ENCODE results near the gene DDX59. TPM values are rescaled to one million over a fixed set of nuclear protein-coding genes. Genes with fewer than 3 reads are reported as not detected.

The DDX59 gene
- total RNA-seq, 4 donors from 2014 or later = 18.9 to 30.2 (median 23.5) TPM

DNA sequence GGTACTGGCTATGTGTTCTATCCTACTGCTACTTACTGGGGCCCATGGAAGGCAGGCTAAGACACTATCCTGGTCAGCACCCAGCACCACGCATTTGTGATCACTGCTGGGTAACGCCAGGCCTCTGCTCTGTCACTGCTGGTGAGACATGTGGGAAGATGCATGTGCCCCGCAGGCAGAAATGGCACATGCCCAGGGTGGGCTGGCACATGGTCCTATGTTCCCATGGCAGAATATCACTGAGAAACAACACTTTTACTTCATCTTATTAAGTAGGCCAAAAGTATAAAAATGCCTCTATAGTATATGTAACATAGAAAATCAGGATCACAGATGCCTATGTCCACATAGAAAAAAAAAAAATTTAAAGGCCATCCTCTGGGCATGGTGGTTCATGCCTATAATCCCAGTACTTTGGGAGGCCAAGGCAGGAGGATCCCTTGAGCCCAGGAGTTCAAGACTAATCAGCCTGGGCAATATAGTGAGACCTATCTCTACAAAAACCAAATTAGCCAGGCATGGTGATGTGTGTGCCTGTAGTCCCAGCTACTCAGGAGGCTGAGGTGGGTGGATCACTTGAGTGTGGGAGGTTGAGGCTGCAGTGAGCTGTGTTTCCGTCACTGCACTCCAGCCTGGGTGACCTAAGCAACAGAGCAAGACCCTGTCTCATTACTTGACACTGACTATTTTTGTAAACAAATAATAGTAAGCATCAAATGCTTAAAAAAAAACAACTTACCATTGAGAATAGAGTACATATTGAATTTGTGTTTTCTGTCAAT is 11.5 kb downstream of the DDX59 start:
- TF ChIP-seq, protein P1, sequence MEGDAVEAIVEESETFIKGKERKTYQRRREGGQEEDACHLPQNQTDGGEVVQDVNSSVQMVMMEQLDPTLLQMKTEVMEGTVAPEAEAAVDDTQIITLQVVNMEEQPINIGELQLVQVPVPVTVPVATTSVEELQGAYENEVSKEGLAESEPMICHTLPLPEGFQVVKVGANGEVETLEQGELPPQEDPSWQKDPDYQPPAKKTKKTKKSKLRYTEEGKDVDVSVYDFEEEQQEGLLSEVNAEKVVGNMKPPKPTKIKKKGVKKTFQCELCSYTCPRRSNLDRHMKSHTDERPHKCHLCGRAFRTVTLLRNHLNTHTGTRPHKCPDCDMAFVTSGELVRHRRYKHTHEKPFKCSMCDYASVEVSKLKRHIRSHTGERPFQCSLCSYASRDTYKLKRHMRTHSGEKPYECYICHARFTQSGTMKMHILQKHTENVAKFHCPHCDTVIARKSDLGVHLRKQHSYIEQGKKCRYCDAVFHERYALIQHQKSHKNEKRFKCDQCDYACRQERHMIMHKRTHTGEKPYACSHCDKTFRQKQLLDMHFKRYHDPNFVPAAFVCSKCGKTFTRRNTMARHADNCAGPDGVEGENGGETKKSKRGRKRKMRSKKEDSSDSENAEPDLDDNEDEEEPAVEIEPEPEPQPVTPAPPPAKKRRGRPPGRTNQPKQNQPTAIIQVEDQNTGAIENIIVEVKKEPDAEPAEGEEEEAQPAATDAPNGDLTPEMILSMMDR (IDR thresholded peaks at IDR 0.05; ENCODE audit: low read depth) = no peak

DNA sequence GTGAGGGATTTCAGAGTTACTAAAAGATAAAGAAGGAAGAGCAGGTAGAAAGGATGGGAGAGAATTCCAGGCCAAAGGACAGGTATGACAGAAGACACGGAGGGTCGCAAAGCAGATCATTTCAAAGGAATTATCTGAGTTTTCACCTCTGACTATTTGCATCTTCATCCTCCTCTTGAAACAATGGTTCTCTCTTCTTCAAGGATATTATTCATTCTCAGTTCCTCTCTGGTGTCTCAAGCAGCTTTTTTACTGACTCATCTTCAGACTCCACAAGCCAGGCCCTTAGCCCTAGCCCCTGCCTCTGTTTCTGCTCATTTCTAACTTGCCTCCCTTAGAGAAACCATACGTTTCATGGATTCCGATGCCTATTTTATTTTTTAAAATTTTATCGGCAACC is 15.0 kb downstream of the DDX59 start:
- TF ChIP-seq, protein P1 (IDR thresholded peaks at IDR 0.05; ENCODE audit: low read depth) = no peak

DNA sequence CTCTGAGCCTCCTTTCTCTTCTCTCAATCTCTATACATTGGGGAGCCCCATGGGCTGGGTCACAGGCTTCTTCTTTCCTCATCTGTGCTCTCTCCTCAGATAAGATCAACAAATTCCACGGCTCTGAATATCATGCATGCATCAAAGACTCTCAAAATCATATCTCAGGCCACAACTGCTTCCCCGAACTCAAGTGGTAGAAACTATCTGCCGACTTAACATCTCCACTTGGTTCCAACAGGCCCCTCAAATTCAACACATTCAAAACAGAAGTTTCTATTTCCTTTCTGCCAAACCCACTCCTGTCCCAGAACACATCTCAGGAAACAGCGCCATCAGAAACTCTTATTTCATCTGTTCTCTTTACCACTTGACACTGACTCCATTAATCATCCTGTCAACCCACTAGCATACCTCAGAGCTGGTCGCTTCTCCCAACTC is 16.7 kb downstream of the DDX59 start:
- TF ChIP-seq, protein P1 (IDR thresholded peaks at IDR 0.05; ENCODE audit: low read depth) = no peak

DNA sequence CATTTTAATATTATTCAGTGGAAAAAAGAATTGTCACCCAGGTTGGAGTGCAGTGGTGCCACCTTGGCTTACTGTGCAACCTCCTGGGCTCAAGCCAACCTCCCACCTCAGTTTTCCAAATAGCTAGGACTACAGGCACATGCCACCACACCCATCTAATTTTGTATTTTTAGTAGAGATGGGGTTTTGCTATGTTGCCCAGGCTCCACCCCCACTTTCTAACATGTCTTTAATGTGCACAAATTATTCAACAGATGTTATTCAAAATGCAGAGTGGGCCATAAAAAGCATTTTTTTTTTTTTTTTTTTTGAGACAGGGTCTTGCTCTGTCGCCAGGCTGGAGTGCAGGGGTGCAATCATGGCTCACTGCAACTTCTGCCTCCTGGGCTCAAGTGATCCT is 17.3 kb downstream of the DDX59 start:
- TF ChIP-seq, protein P1 (IDR thresholded peaks at IDR 0.05; ENCODE audit: low read depth) = no peak

DNA sequence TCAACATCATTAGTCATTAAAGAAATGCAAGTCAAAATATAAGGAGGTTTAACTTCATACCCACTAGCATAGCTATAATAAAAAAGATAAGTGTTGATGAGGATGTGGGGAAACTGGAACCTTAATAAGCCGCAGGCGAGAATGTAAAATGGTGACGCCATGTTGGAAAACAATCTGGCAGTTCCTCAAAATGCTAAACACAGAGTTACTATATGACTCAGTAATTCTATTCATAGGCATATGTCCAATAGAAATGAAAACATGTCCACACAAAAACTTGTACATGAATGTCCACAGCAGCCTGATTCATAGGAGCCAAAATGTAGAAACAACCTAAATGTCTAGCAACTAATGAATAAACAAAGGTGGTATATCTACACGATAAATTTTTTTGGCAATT is 23.2 kb downstream of the DDX59 start:
- TF ChIP-seq, protein P1 (IDR thresholded peaks at IDR 0.05; ENCODE audit: low read depth) = no peak

DNA sequence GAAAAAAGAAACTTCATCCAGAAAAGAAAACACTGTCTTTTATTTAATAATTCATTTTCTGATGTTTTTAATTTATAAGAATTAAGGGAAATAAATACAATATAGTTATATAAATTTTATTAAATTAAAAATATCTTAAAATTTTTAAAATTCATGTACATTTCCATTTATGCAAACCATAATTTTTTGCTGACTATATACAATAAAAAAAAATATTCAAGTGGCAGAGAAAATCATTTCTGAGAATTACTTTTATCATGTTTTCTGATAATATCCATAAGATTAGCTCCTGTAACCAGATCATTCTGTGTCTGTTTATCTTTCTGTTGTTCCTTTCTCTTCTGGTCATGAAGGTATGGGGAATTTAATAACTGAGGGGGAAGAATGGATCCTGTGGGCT is 25.7 kb downstream of the DDX59 start:
- TF ChIP-seq, protein P1 (IDR thresholded peaks at IDR 0.05; ENCODE audit: low read depth) = no peak

DNA sequence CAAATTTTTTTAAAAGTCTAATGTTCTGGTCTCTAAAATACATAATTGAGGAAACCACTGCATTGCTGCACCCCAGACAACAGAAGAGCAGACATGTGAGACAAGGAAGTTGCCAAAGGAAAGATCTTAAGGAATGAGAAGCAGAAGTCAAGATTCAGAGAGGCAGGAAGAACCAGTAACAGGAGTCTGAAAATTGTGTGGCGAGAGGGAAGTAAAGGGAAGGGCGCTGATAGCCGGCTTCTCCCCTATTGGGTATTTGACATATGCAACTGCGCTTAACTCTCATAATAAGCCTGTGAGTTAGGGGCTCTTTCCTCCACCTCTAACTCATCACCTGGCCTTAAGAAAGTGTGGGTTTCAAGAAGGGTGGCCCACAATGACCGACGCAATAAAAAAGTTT is 27.2 kb downstream of the DDX59 start:
- TF ChIP-seq, protein P1 (IDR thresholded peaks at IDR 0.05; ENCODE audit: low read depth) = no peak
